GM23248 (cell line): ENCODE measurements around the gene TMCC2.

ENCODE experiments used
- EZH2 ChIP-seq: fragments of 200-600 bp; sonication (generic); IDR thresholded peaks from 2 replicates; pipeline ENCODE4 v1.6.1; 2018; ENCODE audit warnings: antibody characterized with exemption, mild to moderate bottlenecking; ENCODE audit not compliant: insufficient read depth, poor library complexity, severe bottlenecking
- EZH2phosphoT487 ChIP-seq: fragments of 200-600 bp; sonication (generic); IDR thresholded peaks from 2 replicates; pipeline ENCODE4 v1.6.1; 2018; ENCODE audit warnings: antibody characterized with exemption, moderate library complexity, mild to moderate bottlenecking, low read depth; ENCODE audit not compliant: insufficient read depth

- no peak for TF ChIP-seq EZH2
- TF ChIP-seq EZH2phosphoT487 = no peak
Measured at GRCh38 chr1:205296154-205296553, 68.4 kb downstream of the TMCC2 start.
